SJCRH30 (cell line): ENCODE results near the gene NKIRAS1. TPM values are rescaled to one million over a fixed set of nuclear protein-coding genes. Genes with fewer than 3 reads are reported as not detected.
"Not testable (repeated sequence)": the region's sequence is repeated elsewhere in the genome, so short reads cannot be mapped to it uniquely, and the experiment has no call there.

ENCODE experiments used
- DNase-seq, 2 experiments: peaks; one replicate each; pipeline ENCODE4 v3.0.0-alpha.2; 2015 to 2020
- H3K27ac ChIP-seq: fragments of 250-450 bp; sonication (Bioruptor Pico); 2 replicates; pipeline ENCODE4 v1.5.1; 2020; ENCODE audit warnings: mild to moderate bottlenecking, moderate library complexity
- H3K27me3 ChIP-seq: fragments of 250-450 bp; sonication (Bioruptor Pico); 2 replicates; pipeline ENCODE4 v1.5.1; 2020; ENCODE audit warnings: mild to moderate bottlenecking, moderate library complexity
- H3K36me3 ChIP-seq: fragments of 250-450 bp; sonication (Bioruptor Pico); 2 replicates; pipeline ENCODE4 v1.5.1; 2020; ENCODE audit warnings: mild to moderate bottlenecking, moderate library complexity
- H3K4me1 ChIP-seq: fragments of 250-450 bp; sonication (Bioruptor Pico); 2 replicates; pipeline ENCODE4 v1.5.1; 2020; ENCODE audit warnings: mild to moderate bottlenecking, moderate library complexity
- H3K4me3 ChIP-seq: fragments of 250-450 bp; sonication (Bioruptor Pico); 2 replicates; pipeline ENCODE4 v1.5.1; 2020; ENCODE audit warnings: mild to moderate bottlenecking, moderate library complexity
- H3K9me3 ChIP-seq: fragments of 250-450 bp; sonication (Bioruptor Pico); replicated peaks from 2 replicates; pipeline ENCODE4 v1.5.1; 2020; ENCODE audit warnings: mild to moderate bottlenecking, moderate library complexity
- total RNA-seq: library from RNA; depleted of rRNA; stranded (reverse); fragments of >200 nt; shearing (Covaris generic); gene quantifications from 2 replicates; pipeline ENCODE4 v1.2.3, GENCODE V29; 2014; rRNA removed

NKIRAS1 gene
- total RNA-seq, 1 experiment from 2014 or later = 29.7 TPM

- Histone ChIP-seq H3K4me3 (no peak overlapping the region), H3K4me1 (peaks cover 26% of the 10 kb centered on the region), H3K36me3 (no peaks in the 10 kb centered on the region), H3K27me3 (no peaks in the 10 kb centered on the region), H3K9me3 (no peaks in the 10 kb centered on the region), H3K27ac (no peak overlapping the region)
- peak; percentile 85 to 94 for DNase-seq
Observed at GRCh38 chr3:23859012-23859743, 57.6 kb downstream of the NKIRAS1 start.

GRCh38 chr3:23856286-23856685 is 60.5 kb downstream of the NKIRAS1 start:
- Histone ChIP-seq H3K4me3 (no peak overlapping the region), H3K36me3 (0 out of 2 replicates have a peak, but pooled peaks cover 9% of the 10 kb centered on the region), H3K9me3 (no peaks in the 10 kb centered on the region), H3K27me3 (no peaks in the 10 kb centered on the region), H3K27ac (no peak overlapping the region), H3K4me1 (peaks cover 26% of the 10 kb centered on the region)
- DNase-seq = peak in 1 of 2 experiments; percentile 53

DNA sequence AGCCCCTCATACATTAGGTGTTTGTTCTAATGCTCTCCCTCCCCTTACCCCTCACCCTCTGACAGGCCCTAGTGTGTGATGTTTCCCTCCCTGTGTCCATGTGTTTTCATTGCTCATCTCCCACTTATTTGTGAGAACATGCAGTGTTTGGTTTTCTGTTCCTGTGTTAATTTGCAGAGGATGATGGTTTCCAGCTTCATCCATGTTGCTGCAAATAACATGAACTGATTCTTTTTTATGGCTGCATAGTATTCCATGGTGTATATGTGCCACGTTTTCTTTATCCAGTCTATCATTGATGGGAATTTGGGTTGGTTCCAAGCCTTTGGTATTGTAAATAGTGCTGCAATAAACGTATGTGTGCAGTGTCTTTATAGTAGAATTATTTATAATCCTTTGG is 67.3 kb downstream of the NKIRAS1 start:
- not testable (repeated sequence) for DNase-seq, H3K4me1 ChIP-seq, H3K27me3 ChIP-seq, H3K27ac ChIP-seq, H3K9me3 ChIP-seq, H3K4me3 ChIP-seq
- H3K36me3 ChIP-seq = peaks cover 13% of the 10 kb centered on the region; the same call in 1 of the 2 replicates

- H3K27me3 ChIP-seq = no peaks in the 10 kb centered on the region
- H3K4me3 ChIP-seq = no peak overlapping the region
- no peak overlapping the region for H3K27ac ChIP-seq
- H3K4me1 ChIP-seq = no peaks in the 10 kb centered on the region
- H3K36me3 ChIP-seq = peaks cover 11% of the 10 kb centered on the region; the same call in 1 of the 2 replicates
- H3K9me3 ChIP-seq = peaks cover 12% of the 10 kb centered on the region; the same call in 1 of the 2 replicates
- DNase-seq = no peak
Observed at GRCh38 chr3:23845326-23846216, 71.2 kb downstream of the NKIRAS1 start.

DNA sequence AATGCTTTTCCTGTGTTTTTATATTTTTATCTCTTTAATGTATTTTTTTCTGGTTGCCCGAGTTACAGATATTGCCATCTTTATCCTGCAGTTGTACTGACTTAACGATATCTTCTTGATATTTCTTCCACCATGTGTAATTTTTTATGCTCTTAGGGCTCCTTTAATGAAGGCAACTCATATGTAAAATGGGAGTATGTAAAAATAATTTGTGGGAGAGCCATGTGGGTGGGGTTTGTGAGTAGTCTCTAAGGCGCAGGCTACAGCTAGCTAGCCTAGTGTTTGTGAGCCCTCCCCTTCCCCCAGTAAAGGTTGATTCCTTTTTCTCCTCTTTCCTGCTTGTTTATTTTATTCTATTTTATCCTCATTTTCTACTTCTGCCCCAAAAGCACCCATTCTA is 72.9 kb downstream of the NKIRAS1 start:
- no peak for DNase-seq
- peaks cover 4% of the 10 kb centered on the region; the same call in 1 of the 2 replicates for H3K9me3 ChIP-seq
- H3K4me3 ChIP-seq = no peak overlapping the region
- no peaks in the 10 kb centered on the region for H3K27me3 ChIP-seq
- H3K27ac ChIP-seq = no peak overlapping the region
- peaks cover 9% of the 10 kb centered on the region; the same call in 1 of the 2 replicates for H3K36me3 ChIP-seq
- no peaks in the 10 kb centered on the region for H3K4me1 ChIP-seq

Other genes with a start within 250 kb of the NKIRAS1 start
- 169 and 182 TPM in 2 replicates for gene UBE2E1, start 111.0 kb downstream of the NKIRAS1 start, total RNA-seq
- gene RPL15, start 142 bp upstream of the NKIRAS1 start, total RNA-seq = 5,670 and 6,460 TPM in 2 replicates
- 43.2 and 44.8 TPM in 2 replicates for gene NR1D2, start 28.3 kb upstream of the NKIRAS1 start, total RNA-seq